H1 (cell line): ENCODE data around the gene HDAC11. TPM values are rescaled to one million over a fixed set of nuclear protein-coding genes. Genes with fewer than 3 reads are reported as not detected.

Experiments
- CTCF ChIA-PET: fragments of 300-600 bp; sonication (Branson Sonifier 250); formaldehyde crosslinking; loops from one replicate; lab custom pipeline; 2021; ENCODE audit not compliant: partially characterized antibody; lab: Charles Lee
- POLR2A ChIA-PET: fragments of 300-600 bp; sonication (Branson Sonifier 250); formaldehyde crosslinking; loops from one replicate; lab custom pipeline; 2021; ENCODE audit warnings: inconsistent platforms; ENCODE audit not compliant: partially characterized antibody; lab: Charles Lee
- DNase-seq, 2 experiments: peaks; one replicate each; pipeline versions ENCODE4 v3.0.0 to v3.0.0-alpha.2; 2010 to 2022; ENCODE audit warnings: low spot score in 2 of 2, low read depth in 1 of 2, mixed read lengths in 1 of 2
- FAIRE-seq: peaks from 2 replicates; lab custom pipeline; 2011; peaks lifted over from hg19 to GRCh38; lab: Jason Lieb, UNC
- H2AFZ ChIP-seq: 2 replicates; pipeline ENCODE4 v1.8.1; 2012; ENCODE audit warnings: low read length, inconsistent platforms
- H2AK5ac ChIP-seq: 2 replicates; pipeline ENCODE4 v1.6.1; 2013; ENCODE audit warnings: low read depth, low read length
- H2BK120ac ChIP-seq: replicated peaks from 2 replicates; pipeline ENCODE3; 2013; ENCODE audit warnings: low read depth, low read length, inconsistent platforms
- H2BK12ac ChIP-seq: 2 replicates; pipeline ENCODE4 v1.6.1; 2013; ENCODE audit warnings: low read depth, low read length
- H2BK15ac ChIP-seq: 2 replicates; pipeline ENCODE4 v1.6.1; 2013; ENCODE audit warnings: low read length
- H2BK20ac ChIP-seq: 2 replicates; pipeline ENCODE4 v1.6.1; 2013; ENCODE audit warnings: low read length
- H2BK5ac ChIP-seq: 2 replicates; pipeline ENCODE4 v1.6.1; 2013; ENCODE audit warnings: low read depth, low read length
- H3K14ac ChIP-seq: 2 replicates; pipeline ENCODE4 v1.6.1; 2013; ENCODE audit warnings: inconsistent platforms; ENCODE audit not compliant: insufficient read length
- H3K18ac ChIP-seq: 2 replicates; pipeline ENCODE4 v1.6.1; 2013; ENCODE audit warnings: low read length; ENCODE audit errors: extremely low read depth
- H3K23ac ChIP-seq: 2 replicates; pipeline ENCODE4 v1.6.1; 2013; ENCODE audit warnings: inconsistent platforms; ENCODE audit not compliant: insufficient read length
- H3K23me2 ChIP-seq: 2 replicates; pipeline ENCODE4 v1.6.1; 2013; ENCODE audit warnings: low read depth, low read length
- H3K27ac ChIP-seq: 2 replicates; pipeline ENCODE4 v1.6.1; 2011; ENCODE audit warnings: low read depth, low read length, inconsistent platforms
- H3K27me3 ChIP-seq, 4 experiments: replicated peaks in 1 of 4; 1 replicate in 1 of 4; 2 replicates in 3 of 4; pipeline versions ENCODE4 v1.6.1 to v1.8.1; 2011 to 2013; ENCODE audit warnings: low read length in 3 of 4, mild to moderate bottlenecking in 3 of 4, inconsistent platforms in 2 of 4, mixed read lengths in 2 of 4, moderate library complexity in 1 of 4; ENCODE audit not compliant: control insufficient read depth in 3 of 4, insufficient read depth in 3 of 4; ENCODE audit errors: extremely low read depth in 1 of 4
- H3K36me3 ChIP-seq, 4 experiments: 2 replicates each; pipeline versions ENCODE4 v1.6.1 to v1.8.1; 2011 to 2013; ENCODE audit warnings: mild to moderate bottlenecking in 4 of 4, low read length in 3 of 4, moderate library complexity in 2 of 4, control low read depth in 1 of 4, inconsistent platforms in 1 of 4; ENCODE audit not compliant: insufficient read depth in 4 of 4, control insufficient read depth in 2 of 4
- H3K4ac ChIP-seq: replicated peaks from 2 replicates; pipeline ENCODE3; 2013; ENCODE audit warnings: low read length, low read depth, mixed read lengths, inconsistent platforms; ENCODE audit not compliant: insufficient read length
- H3K4me1 ChIP-seq, 4 experiments: replicated peaks in 1 of 4; 1 replicate in 1 of 4; 2 replicates in 3 of 4; pipeline versions ENCODE4 v1.6.1 to v1.8.1; 2011 to 2013; ENCODE audit warnings: low read length in 3 of 4, inconsistent platforms in 2 of 4, mixed read lengths in 1 of 4; ENCODE audit not compliant: insufficient read depth in 4 of 4, control insufficient read depth in 3 of 4
- H3K4me2 ChIP-seq, 2 experiments: 2 replicates each; pipeline versions ENCODE4 v1.6.1 to v1.8.1; 2011 to 2013; ENCODE audit warnings: low read depth in 2 of 2, low read length in 2 of 2, control low read depth in 1 of 2, inconsistent platforms in 1 of 2, mild to moderate bottlenecking in 1 of 2; ENCODE audit not compliant: insufficient read depth in 1 of 2
- H3K4me3 ChIP-seq, 4 experiments: fragments of 200-600, 300-600 bp in 1 of 4; sonication (generic), shearing (Covaris generic), sonication (Bioruptor Twin) in 1 of 4; 2 replicates each; pipeline versions ENCODE4 v1.5.1 to v1.8.1; 2011 to 2016; ENCODE audit warnings: low read length in 4 of 4, low read depth in 3 of 4, control low read depth in 2 of 4, inconsistent platforms in 2 of 4, mild to moderate bottlenecking in 2 of 4, mixed read lengths in 1 of 4, moderate library complexity in 1 of 4; ENCODE audit not compliant: insufficient read depth in 2 of 4; ENCODE audit errors: extremely low read depth in 1 of 4
- H3K56ac ChIP-seq: replicated peaks from 2 replicates; pipeline ENCODE3; 2013; ENCODE audit warnings: low read depth, mild to moderate bottlenecking, mixed read lengths, low read length, inconsistent platforms; ENCODE audit not compliant: insufficient read length
- H3K79me1 ChIP-seq: 2 replicates; pipeline ENCODE4 v1.6.1; 2013; ENCODE audit warnings: low read depth, low read length, control low read depth
- H3K79me2 ChIP-seq, 2 experiments: 2 replicates each; pipeline versions ENCODE4 v1.6.1 to v1.8.1; 2012 to 2013; ENCODE audit warnings: low read length in 2 of 2, mild to moderate bottlenecking in 2 of 2, inconsistent platforms in 1 of 2; ENCODE audit not compliant: insufficient read depth in 2 of 2, control insufficient read depth in 1 of 2
- H3K9ac ChIP-seq, 4 experiments: replicated peaks in 1 of 4; 1 replicate in 1 of 4; 2 replicates in 3 of 4; pipeline versions ENCODE4 v1.6.1 to v1.8.1; 2011 to 2013; ENCODE audit warnings: low read depth in 3 of 4, low read length in 3 of 4, control low read depth in 2 of 4, mild to moderate bottlenecking in 2 of 4, moderate library complexity in 2 of 4, inconsistent platforms in 1 of 4; ENCODE audit errors: extremely low read depth in 1 of 4
- H3K9me3 ChIP-seq, 2 experiments: 2 replicates each; pipeline versions ENCODE4 v1.6.1 to v1.8.1; 2012 to 2013; ENCODE audit warnings: mild to moderate bottlenecking in 2 of 2, moderate library complexity in 2 of 2, control low read depth in 1 of 2, inconsistent platforms in 1 of 2, low read depth in 1 of 2, low read length in 1 of 2, mixed read lengths in 1 of 2; ENCODE audit not compliant: insufficient read depth in 2 of 2
- H4K20me1 ChIP-seq, 2 experiments: replicated peaks in 1 of 2; 2 replicates each; pipeline versions ENCODE3 to v1.8.1; 2011 to 2013; ENCODE audit warnings: inconsistent platforms in 2 of 2, low read length in 2 of 2, mild to moderate bottlenecking in 1 of 2; ENCODE audit not compliant: insufficient read depth in 2 of 2, control insufficient read depth in 1 of 2
- H4K5ac ChIP-seq: 2 replicates; pipeline ENCODE4 v1.6.1; 2013; ENCODE audit warnings: low read length, low read depth, mixed read lengths, inconsistent platforms; ENCODE audit not compliant: insufficient read length
- H4K8ac ChIP-seq: 2 replicates; pipeline ENCODE4 v1.8.0; 2013; ENCODE audit warnings: mild to moderate bottlenecking, moderate library complexity, low read length, inconsistent platforms; ENCODE audit not compliant: insufficient read depth; ENCODE audit errors: extremely low read depth
- H4K91ac ChIP-seq: replicated peaks from 2 replicates; pipeline ENCODE3; 2013; ENCODE audit warnings: low read length, mixed read lengths, inconsistent platforms; ENCODE audit not compliant: insufficient read length
- BACH1 ChIP-seq: IDR thresholded peaks from 2 replicates; pipeline ENCODE4 v1.6.1; 2012; ENCODE audit warnings: low read length, improper control_type of control experiment
- CBX5 ChIP-seq: fragments of 300-800, 300-1000 bp; sonication (generic); IDR thresholded peaks from 2 replicates; pipeline ENCODE4 v1.7.1; 2016; ENCODE audit warnings: antibody characterized with exemption, low read length, low read depth
- CBX8 ChIP-seq: fragments of 300-800, 300-1000 bp; sonication (generic); IDR thresholded peaks from 2 replicates; pipeline ENCODE4 v1.7.1; 2016; ENCODE audit warnings: low read depth, low read length, borderline replicate concordance
- CHD1 ChIP-seq: IDR thresholded peaks from 2 replicates; pipeline ENCODE4 v1.6.1; 2012; ENCODE audit warnings: low read depth, low read length, improper control_type of control experiment
- EP300 ChIP-seq, 2 experiments: IDR thresholded peaks; 1 replicate in 1 of 2; 2 replicates in 1 of 2; pipeline ENCODE4 v1.6.1; 2011 to 2012; ENCODE audit warnings: low read depth in 2 of 2, low read length in 2 of 2, mild to moderate bottlenecking in 2 of 2, borderline replicate concordance in 1 of 2, inconsistent platforms in 1 of 2, moderate library complexity in 1 of 2
- EZH2 ChIP-seq: fragments of 200-600 bp; sonication (generic); IDR thresholded peaks from 2 replicates; pipeline ENCODE4 v1.7.1; 2012; ENCODE audit warnings: low read depth, mild to moderate bottlenecking, moderate library complexity, low read length, inconsistent platforms; ENCODE audit not compliant: severe bottlenecking
- FOSL1 ChIP-seq: IDR thresholded peaks from 2 replicates; pipeline ENCODE4 v1.6.1; 2011; ENCODE audit warnings: mild to moderate bottlenecking, low read depth, low read length, moderate library complexity; ENCODE audit not compliant: insufficient read depth
- HDAC2 ChIP-seq, 2 experiments: fragments of 300-600 bp in 1 of 2; sonication (generic) in 1 of 2; IDR thresholded peaks; 2 replicates each; pipeline ENCODE4 v1.6.1; 2011 to 2012; ENCODE audit warnings: low read depth in 2 of 2, low read length in 2 of 2, mild to moderate bottlenecking in 2 of 2, moderate library complexity in 2 of 2, borderline replicate concordance in 1 of 2, inconsistent platforms in 1 of 2
- HDAC6 ChIP-seq: IDR thresholded peaks from one replicate; pipeline ENCODE4 v1.7.1; 2012; ENCODE audit warnings: low read depth, mild to moderate bottlenecking, inconsistent platforms, low read length, moderate library complexity
- JUN ChIP-seq: IDR thresholded peaks from 2 replicates; pipeline ENCODE4 v1.6.1; 2011; ENCODE audit warnings: low read depth, mild to moderate bottlenecking, improper control_type of control experiment, low read length
- SAP30 ChIP-seq: fragments of 300-600 bp; sonication (generic); IDR thresholded peaks from 2 replicates; pipeline ENCODE4 v1.7.1; 2012; ENCODE audit warnings: low read length, moderate library complexity, mild to moderate bottlenecking, inconsistent platforms; ENCODE audit not compliant: insufficient read depth, insufficient replicate concordance
- SIX5 ChIP-seq: IDR thresholded peaks from 2 replicates; pipeline ENCODE4 v1.6.1; 2011; ENCODE audit warnings: mild to moderate bottlenecking, low read depth, low read length
- SP1 ChIP-seq: IDR thresholded peaks from 2 replicates; pipeline ENCODE4 v1.6.1; 2011; ENCODE audit warnings: low read depth, low read length
- SP4 ChIP-seq: IDR thresholded peaks from 2 replicates; pipeline ENCODE4 v1.6.1; 2012; ENCODE audit warnings: low read length, inconsistent platforms
- TEAD4 ChIP-seq: IDR thresholded peaks from 2 replicates; pipeline ENCODE4 v1.6.1; 2012; ENCODE audit warnings: low read depth, low read length, inconsistent platforms, mixed read lengths
- WGBS, 2 experiments: shearing (Covaris generic) in 1 of 2; methylation state at CpG; one replicate each; pipeline versions ENCODE4 v1.1.6 to v1.1.7; 2013 to 2015; ENCODE audit warnings: low lambda C conversion rate in 2 of 2, mixed read lengths in 2 of 2, inconsistent platforms in 1 of 2, low coverage in 1 of 2, missing lambda C conversion rate in 1 of 2; ENCODE audit not compliant: insufficient replicate concordance in 2 of 2, insufficient coverage in 1 of 2, insufficient read length in 1 of 2; ENCODE audit errors: extremely low coverage in 1 of 2, missing lambda C conversion rate in 1 of 2; 5-methylcytosine and 5-hydroxymethylcytosine counted together
- polyA plus RNA-seq, 7 experiments: library from polyadenylated mRNA; depleted of rRNA in 3 of 7; stranded (reverse) in 5 of 7; unstranded in 2 of 7; fragments of >200 nt in 5 of 7; fragments of 200-250 nt in 2 of 7; gene quantifications; 1 replicate in 5 of 7; 2 replicates in 1 of 7; 4 replicates in 1 of 7; pipeline versions ENCODE4 v1.2.1 to v1.2.3, GENCODE V29; 2011 to 2013; ENCODE audit warnings: missing spikeins in 2 of 7, mixed read lengths in 2 of 7
- total RNA-seq: library from RNA; stranded (reverse); fragmentation: NEBNext Ultra II Directional; extraction: Animal tissue kit (Norgen Biotek cat#: 25700); gene quantifications from 2 replicates; pipeline ENCODE4 v1.2.1, GENCODE V29; 2021

HDAC11 gene
- total and polyA plus RNA-seq, 2 of the 8 experiments (the other 6 are each of a cell fraction or from before 2014, with no cell fraction given) = 6.8 to 7.4 TPM

DNA sequence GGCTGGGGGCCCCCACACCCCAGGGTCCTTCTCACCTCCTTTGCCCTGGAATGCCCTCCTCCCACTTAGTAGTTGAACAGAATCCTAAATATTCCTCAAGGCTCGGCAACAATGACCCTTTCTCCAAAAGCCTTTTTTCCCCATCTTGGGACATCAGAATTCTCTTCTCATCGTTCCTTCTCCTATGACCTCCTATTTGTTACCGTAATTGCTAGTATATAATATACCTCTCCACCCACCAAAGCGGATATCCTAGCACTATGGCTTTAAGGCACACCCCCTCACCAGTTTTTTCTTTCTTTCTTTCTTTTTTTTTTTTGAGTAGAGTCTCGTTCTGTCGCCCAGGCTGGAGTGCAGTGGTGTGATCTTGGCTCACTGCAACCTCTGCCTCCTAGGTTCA, 16.8 kb downstream of the HDAC11 start:
- no peak overlapping the region for H4K8ac ChIP-seq
- no peaks in the 10 kb centered on the region for H3K23me2 ChIP-seq
- H3K79me1 ChIP-seq = no peaks in the 10 kb centered on the region
- no peak for FAIRE-seq
- H3K9ac ChIP-seq = no peak overlapping the region
- no peak overlapping the region for H4K5ac ChIP-seq
- POLR2A ChIA-PET = no interaction called here
- no peak overlapping the region for H3K27ac ChIP-seq
- H2BK20ac ChIP-seq = no peak overlapping the region
- no peak overlapping the region for H3K14ac ChIP-seq
- H3K18ac ChIP-seq = no peak overlapping the region
- H4K91ac ChIP-seq = no peak overlapping the region
- no peak overlapping the region for H2AFZ ChIP-seq
- no peak overlapping the region for H3K56ac ChIP-seq
- H2BK15ac ChIP-seq = no peak overlapping the region
- H3K79me2 ChIP-seq = no peaks in the 10 kb centered on the region
- no peaks in the 10 kb centered on the region for H3K36me3 ChIP-seq
- H2BK120ac ChIP-seq = no peak overlapping the region
- H3K4ac ChIP-seq = no peak overlapping the region
- no peak overlapping the region for H2BK5ac ChIP-seq
- peaks cover 0 to 7% of the 10 kb centered on the region in 2 experiments for H4K20me1 ChIP-seq
- CTCF ChIA-PET = interaction anchor here (0.6 to 26.8 kb wide), 33 partner anchors 15 to 1075 kb away, joined by 3 to 856 read pairs (median 5); partner anchors contain the start of genes FBLN2 and HDAC11
- 92% methylated on average over 4 of the region's 6 CpGs; no CpG with 5 or more reads in 1 of the 2 experiments for WGBS, 2 experiments
- H2AK5ac ChIP-seq = no peak overlapping the region
- peaks cover 0 to 3% (median 1%) of the 10 kb centered on the region in 4 experiments; a peak in 2 of 7 replicates for H3K4me1 ChIP-seq
- no peak overlapping the region for H3K4me3 ChIP-seq
- H3K27me3 ChIP-seq = no peaks in the 10 kb centered on the region
- no peak overlapping the region for H3K23ac ChIP-seq
- no peak overlapping the region for H2BK12ac ChIP-seq
- H3K4me2 ChIP-seq = no peak overlapping the region
- no peak for DNase-seq
- no peaks in the 10 kb centered on the region for H3K9me3 ChIP-seq
- TF ChIP-seq EP300 (IDR thresholded peaks at IDR 0.05; ENCODE audit: borderline replicate concordance in 1 of 2, low read depth in 2 of 2, low read length in 2 of 2) (no peak), CBX5 (no peak), SAP30 (no peak), CBX8 (no peak), SP4 (no peak), CHD1 (no peak), FOSL1 (no peak), HDAC6 (no peak), HDAC2 (IDR thresholded peaks at IDR 0.05; ENCODE audit: borderline replicate concordance in 1 of 2, low read depth in 2 of 2, low read length in 2 of 2) (no peak), SP1 (no peak), BACH1 (no peak), TEAD4 (no peak), JUN (no peak), EZH2 (no peak), SIX5 (no peak)
